Measurements from ENCODE around the gene C11orf68. TPM values are rescaled to one million over a fixed set of nuclear protein-coding genes. Genes with fewer than 3 reads are reported as not detected.

The C11orf68 gene
- total RNA-seq, 4 donors from 2014 or later: 21.2 to 32.8 (median 26.5) TPM

- 68% methylated on average over 29 of the region's 29 CpGs for WGBS, 2 donors
Observed at GRCh38 chr11:65867284-65868071, 51.4 kb downstream of the C11orf68 start.

More at GRCh38 chr11:65867284-65868071, 51.4 kb downstream of the C11orf68 start:
- no peak for TF ChIP-seq POLR2A (IDR thresholded peaks at IDR 0.05)
- TF ChIP-seq CTCF (IDR thresholded peaks at IDR 0.05): no peak
- intact Hi-C loops (cut with DNase I; ENCODE audit: low total_unique reads): no loop called here
- DNase-seq (ENCODE audit: low spot score in 2 of 2): no peak
- H3K4me3 ChIP-seq (ENCODE audit: low read depth, poor library complexity, severe bottlenecking): no peak overlapping the region

Other genes with a start within 250 kb of the C11orf68 start
- gene KAT5, start 206.8 kb downstream of the C11orf68 start, total RNA-seq: 10 to 100 TPM; 68.9 to 96.0 (median 85.7) TPM
- gene RNASEH2C, start 198.3 kb downstream of the C11orf68 start, total RNA-seq: 10 to 100 TPM; 29.7 to 73.7 (median 57.4) TPM
- gene AP5B1, start 138.1 kb downstream of the C11orf68 start, total RNA-seq: 10 to 100 TPM; 32.2 to 44.3 (median 39.7) TPM
- 100 to 1,000 TPM in 2 of 4 donors, 10 to 100 TPM in 2; 74.8 to 159 (median 105) TPM for gene OVOL1, start 132.0 kb downstream of the C11orf68 start, total RNA-seq
- gene SNX32, start 85.1 kb downstream of the C11orf68 start, total RNA-seq: under 1 TPM; 0.21 to 0.99 (median 0.67) TPM
- 100 to 1,000 TPM; 417 to 706 (median 504) TPM for gene CFL1, start 60.9 kb downstream of the C11orf68 start, total RNA-seq
- gene MUS81, start 58.6 kb downstream of the C11orf68 start, total RNA-seq: 10 to 100 TPM; 29.3 to 38.1 (median 37.1) TPM
- gene EFEMP2, start 46.3 kb downstream of the C11orf68 start, total RNA-seq: 10 to 100 TPM; 12.0 to 29.8 (median 16.3) TPM
- under 1 TPM in 3 of 4 donors, not detected in 1; 0.29 to 0.55 (median 0.29) TPM for gene CTSW, start 39.2 kb downstream of the C11orf68 start, total RNA-seq
- gene FIBP, start 30.6 kb downstream of the C11orf68 start, total RNA-seq: 100 to 1,000 TPM in 2 of 4 donors, 10 to 100 TPM in 2; 69.4 to 103 (median 86.2) TPM
- 10 to 100 TPM; 44.9 to 61.0 (median 53.1) TPM for gene CCDC85B, start 28.4 kb downstream of the C11orf68 start, total RNA-seq
- gene FOSL1, start 18.7 kb downstream of the C11orf68 start, total RNA-seq: 1 to 10 TPM; 2.4 to 7.5 (median 5.3) TPM
- 100 to 1,000 TPM in 2 of 4 donors, 10 to 100 TPM in 2; 81.5 to 152 (median 107) TPM for gene DRAP1, start 364 bp upstream of the C11orf68 start, total RNA-seq
- not detected for gene TSGA10IP, start 26.4 kb upstream of the C11orf68 start, total RNA-seq
- gene SART1, start 42.7 kb upstream of the C11orf68 start, total RNA-seq: 10 to 100 TPM; 35.0 to 73.5 (median 55.4) TPM
- gene EIF1AD, start 83.1 kb upstream of the C11orf68 start, total RNA-seq: 10 to 100 TPM; 48.3 to 66.0 (median 57.2) TPM
- gene BANF1, start 83.4 kb upstream of the C11orf68 start, total RNA-seq: 10 to 100 TPM; 29.3 to 41.0 (median 36.1) TPM
- 1,000 to 10,000 TPM in 3 of 4 donors, 100 to 1,000 TPM in 1; 734 to 2,600 (median 1,315) TPM for gene CST6, start 92.9 kb upstream of the C11orf68 start, total RNA-seq
- not detected for gene CATSPER1, start 107.4 kb upstream of the C11orf68 start, total RNA-seq
- gene GAL3ST3, start 130.1 kb upstream of the C11orf68 start, total RNA-seq: not detected
- gene SF3B2, start 133.3 kb upstream of the C11orf68 start, total RNA-seq: 100 to 1,000 TPM in 3 of 4 donors, 10 to 100 TPM in 1; 94.3 to 160 (median 114) TPM
- 10 to 100 TPM; 26.7 to 41.1 (median 32.4) TPM for gene PACS1, start 151.2 kb upstream of the C11orf68 start, total RNA-seq